HCT116 (cell line): ENCODE measurements around the gene MBP.

Experiments
- CTCF ChIP-seq, 3 experiments: fragments of 200-600 bp in 1 of 3; sonication (generic) in 1 of 3; IDR thresholded peaks in 2 of 3; conservative IDR thresholded peaks in 1 of 3; 2 replicates each; pipeline ENCODE4 v1.5.1; 2012 to 2017; ENCODE audit warnings: low read depth in 2 of 3, low read length in 2 of 3, antibody characterized with exemption in 1 of 3, borderline replicate concordance in 1 of 3, control low read depth in 1 of 3, mild to moderate bottlenecking in 1 of 3, mixed read lengths in 1 of 3, mixed run types in 1 of 3, moderate library complexity in 1 of 3; ENCODE audit not compliant: insufficient read depth in 1 of 3
- EZH2 ChIP-seq: fragments of 200-600 bp; sonication (generic); IDR thresholded peaks from 2 replicates; pipeline ENCODE4 v1.6.1; 2017; ENCODE audit warnings: antibody characterized with exemption, mixed run types
- POLR2A ChIP-seq: IDR thresholded peaks from 2 replicates; pipeline ENCODE4 v1.7.0; 2011; ENCODE audit warnings: borderline replicate concordance; ENCODE audit not compliant: insufficient read depth, insufficient read length; ENCODE audit errors: extremely low read depth
- RAD21 ChIP-seq: IDR thresholded peaks from 2 replicates; pipeline ENCODE4 v1.6.1; 2012; ENCODE audit warnings: low read depth, mild to moderate bottlenecking
- REST ChIP-seq: IDR thresholded peaks from 2 replicates; pipeline ENCODE4 v1.6.1; 2012; ENCODE audit warnings: low read depth
- SP1 ChIP-seq: IDR thresholded peaks from 2 replicates; pipeline ENCODE4 v1.6.1; 2012; ENCODE audit warnings: low read depth
- YY1 ChIP-seq: IDR thresholded peaks from 2 replicates; pipeline ENCODE4 v1.6.1; 2011; ENCODE audit warnings: low read length, low read depth, moderate library complexity, mild to moderate bottlenecking; ENCODE audit not compliant: insufficient replicate concordance; ENCODE audit errors: extremely low read depth
- ZNF274 ChIP-seq: fragments of 200-500 bp; sonication (Bioruptor generic); IDR thresholded peaks from 2 replicates; pipeline ENCODE4 v1.6.1; 2014; ENCODE audit warnings: mild to moderate bottlenecking, low read depth, low read length, inconsistent platforms

- TF ChIP-seq YY1 (no peak), CTCF (IDR thresholded peaks at IDR 0.05 in 2 of 3, conservative IDR thresholded peaks at IDR 0.05 in 1 of 3; ENCODE audit: borderline replicate concordance in 1 of 3, insufficient read depth in 1 of 3, low read depth in 2 of 3, low read length in 2 of 3) (no peak), REST (no peak), SP1 (no peak), ZNF274 (no peak), RAD21 (no peak), EZH2 (no peak), POLR2A (no peak)
Observed at GRCh38 chr18:77007251-77007650, 125.3 kb downstream of the MBP start.
